Liver (tissue), 3 donors: ENCODE data around the gene GGACT.

ENCODE experiments used
- ATF3 ChIP-seq: IDR thresholded peaks from 2 replicates; pipeline ENCODE4 v1.6.1; 2016; ENCODE audit warnings: antibody characterized with exemption
- CTCF ChIP-seq: fragments of 150-350 bp; IDR thresholded peaks from 2 replicates; pipeline ENCODE4 v1.5.1; 2017; ENCODE audit warnings: improper control_type of control experiment, low read depth, low read length; ENCODE audit not compliant: missing input control
- MAX ChIP-seq: IDR thresholded peaks from 2 replicates; pipeline ENCODE4 v1.6.1; 2016; ENCODE audit warnings: antibody characterized with exemption
- REST ChIP-seq: IDR thresholded peaks from 2 replicates; pipeline ENCODE4 v1.6.1; 2016; ENCODE audit warnings: antibody characterized with exemption, mild to moderate bottlenecking
- TAF1 ChIP-seq: conservative IDR thresholded peaks from 2 replicates; pipeline ENCODE4 v1.6.1; 2016; ENCODE audit warnings: antibody characterized with exemption, mild to moderate bottlenecking
- ZBTB33 ChIP-seq: IDR thresholded peaks from 2 replicates; pipeline ENCODE4 v1.6.1; 2016; ENCODE audit warnings: antibody characterized with exemption
- donor health status: healthy.
- donor health status: healthy.

GRCh38 chr13:100528353-100528752, 60.2 kb downstream of the GGACT start:
- no peak for TF ChIP-seq CTCF
- no peak for TF ChIP-seq REST
- no peak for TF ChIP-seq ATF3
- TF ChIP-seq TAF1, result no peak
- no peak for TF ChIP-seq MAX
- no peak for TF ChIP-seq ZBTB33
